H1 (cell line): ENCODE measurements around the gene PRKAR1B. TPM values are rescaled to one million over a fixed set of nuclear protein-coding genes. Genes with fewer than 3 reads are reported as not detected.
A peak's percentile ranks its signal among the peaks of the same experiment; 100 is the strongest.

Source experiments
- CTCF ChIA-PET: fragments of 300-600 bp; sonication (Branson Sonifier 250); formaldehyde crosslinking; loops from one replicate; lab custom pipeline; 2021; ENCODE audit not compliant: partially characterized antibody; lab: Charles Lee
- POLR2A ChIA-PET: fragments of 300-600 bp; sonication (Branson Sonifier 250); formaldehyde crosslinking; loops from one replicate; lab custom pipeline; 2021; ENCODE audit warnings: inconsistent platforms; ENCODE audit not compliant: partially characterized antibody; lab: Charles Lee
- DNase-seq, 2 experiments: peaks; one replicate each; pipeline versions ENCODE4 v3.0.0 to v3.0.0-alpha.2; 2010 to 2022; ENCODE audit warnings: low spot score in 2 of 2, low read depth in 1 of 2, mixed read lengths in 1 of 2
- FAIRE-seq: peaks from 2 replicates; lab custom pipeline; 2011; peaks lifted over from hg19 to GRCh38; lab: Jason Lieb, UNC
- H2AFZ ChIP-seq: 2 replicates; pipeline ENCODE4 v1.8.1; 2012; ENCODE audit warnings: low read length, inconsistent platforms
- H2AK5ac ChIP-seq: 2 replicates; pipeline ENCODE4 v1.6.1; 2013; ENCODE audit warnings: low read depth, low read length
- H2BK120ac ChIP-seq: replicated peaks from 2 replicates; pipeline ENCODE3; 2013; ENCODE audit warnings: low read depth, low read length, inconsistent platforms
- H2BK12ac ChIP-seq: 2 replicates; pipeline ENCODE4 v1.6.1; 2013; ENCODE audit warnings: low read depth, low read length
- H2BK15ac ChIP-seq: 2 replicates; pipeline ENCODE4 v1.6.1; 2013; ENCODE audit warnings: low read length
- H2BK20ac ChIP-seq: 2 replicates; pipeline ENCODE4 v1.6.1; 2013; ENCODE audit warnings: low read length
- H2BK5ac ChIP-seq: 2 replicates; pipeline ENCODE4 v1.6.1; 2013; ENCODE audit warnings: low read depth, low read length
- H3K14ac ChIP-seq: 2 replicates; pipeline ENCODE4 v1.6.1; 2013; ENCODE audit warnings: inconsistent platforms; ENCODE audit not compliant: insufficient read length
- H3K18ac ChIP-seq: 2 replicates; pipeline ENCODE4 v1.6.1; 2013; ENCODE audit warnings: low read length; ENCODE audit errors: extremely low read depth
- H3K23ac ChIP-seq: 2 replicates; pipeline ENCODE4 v1.6.1; 2013; ENCODE audit warnings: inconsistent platforms; ENCODE audit not compliant: insufficient read length
- H3K23me2 ChIP-seq: 2 replicates; pipeline ENCODE4 v1.6.1; 2013; ENCODE audit warnings: low read depth, low read length
- H3K27ac ChIP-seq: 2 replicates; pipeline ENCODE4 v1.6.1; 2011; ENCODE audit warnings: low read depth, low read length, inconsistent platforms
- H3K27me3 ChIP-seq, 4 experiments: replicated peaks in 1 of 4; 1 replicate in 1 of 4; 2 replicates in 3 of 4; pipeline versions ENCODE4 v1.6.1 to v1.8.1; 2011 to 2013; ENCODE audit warnings: low read length in 3 of 4, mild to moderate bottlenecking in 3 of 4, inconsistent platforms in 2 of 4, mixed read lengths in 2 of 4, moderate library complexity in 1 of 4; ENCODE audit not compliant: control insufficient read depth in 3 of 4, insufficient read depth in 3 of 4; ENCODE audit errors: extremely low read depth in 1 of 4
- H3K36me3 ChIP-seq, 4 experiments: 2 replicates each; pipeline versions ENCODE4 v1.6.1 to v1.8.1; 2011 to 2013; ENCODE audit warnings: mild to moderate bottlenecking in 4 of 4, low read length in 3 of 4, moderate library complexity in 2 of 4, control low read depth in 1 of 4, inconsistent platforms in 1 of 4; ENCODE audit not compliant: insufficient read depth in 4 of 4, control insufficient read depth in 2 of 4
- H3K4ac ChIP-seq: replicated peaks from 2 replicates; pipeline ENCODE3; 2013; ENCODE audit warnings: low read length, low read depth, mixed read lengths, inconsistent platforms; ENCODE audit not compliant: insufficient read length
- H3K4me1 ChIP-seq, 4 experiments: replicated peaks in 1 of 4; 1 replicate in 1 of 4; 2 replicates in 3 of 4; pipeline versions ENCODE4 v1.6.1 to v1.8.1; 2011 to 2013; ENCODE audit warnings: low read length in 3 of 4, inconsistent platforms in 2 of 4, mixed read lengths in 1 of 4; ENCODE audit not compliant: insufficient read depth in 4 of 4, control insufficient read depth in 3 of 4
- H3K4me2 ChIP-seq, 2 experiments: 2 replicates each; pipeline versions ENCODE4 v1.6.1 to v1.8.1; 2011 to 2013; ENCODE audit warnings: low read depth in 2 of 2, low read length in 2 of 2, control low read depth in 1 of 2, inconsistent platforms in 1 of 2, mild to moderate bottlenecking in 1 of 2; ENCODE audit not compliant: insufficient read depth in 1 of 2
- H3K4me3 ChIP-seq, 4 experiments: fragments of 200-600, 300-600 bp in 1 of 4; sonication (generic), shearing (Covaris generic), sonication (Bioruptor Twin) in 1 of 4; 2 replicates each; pipeline versions ENCODE4 v1.5.1 to v1.8.1; 2011 to 2016; ENCODE audit warnings: low read length in 4 of 4, low read depth in 3 of 4, control low read depth in 2 of 4, inconsistent platforms in 2 of 4, mild to moderate bottlenecking in 2 of 4, mixed read lengths in 1 of 4, moderate library complexity in 1 of 4; ENCODE audit not compliant: insufficient read depth in 2 of 4; ENCODE audit errors: extremely low read depth in 1 of 4
- H3K56ac ChIP-seq: replicated peaks from 2 replicates; pipeline ENCODE3; 2013; ENCODE audit warnings: low read depth, mild to moderate bottlenecking, mixed read lengths, low read length, inconsistent platforms; ENCODE audit not compliant: insufficient read length
- H3K79me1 ChIP-seq: 2 replicates; pipeline ENCODE4 v1.6.1; 2013; ENCODE audit warnings: low read depth, low read length, control low read depth
- H3K79me2 ChIP-seq, 2 experiments: 2 replicates each; pipeline versions ENCODE4 v1.6.1 to v1.8.1; 2012 to 2013; ENCODE audit warnings: low read length in 2 of 2, mild to moderate bottlenecking in 2 of 2, inconsistent platforms in 1 of 2; ENCODE audit not compliant: insufficient read depth in 2 of 2, control insufficient read depth in 1 of 2
- H3K9ac ChIP-seq, 4 experiments: replicated peaks in 1 of 4; 1 replicate in 1 of 4; 2 replicates in 3 of 4; pipeline versions ENCODE4 v1.6.1 to v1.8.1; 2011 to 2013; ENCODE audit warnings: low read depth in 3 of 4, low read length in 3 of 4, control low read depth in 2 of 4, mild to moderate bottlenecking in 2 of 4, moderate library complexity in 2 of 4, inconsistent platforms in 1 of 4; ENCODE audit errors: extremely low read depth in 1 of 4
- H3K9me3 ChIP-seq, 2 experiments: 2 replicates each; pipeline versions ENCODE4 v1.6.1 to v1.8.1; 2012 to 2013; ENCODE audit warnings: mild to moderate bottlenecking in 2 of 2, moderate library complexity in 2 of 2, control low read depth in 1 of 2, inconsistent platforms in 1 of 2, low read depth in 1 of 2, low read length in 1 of 2, mixed read lengths in 1 of 2; ENCODE audit not compliant: insufficient read depth in 2 of 2
- H4K20me1 ChIP-seq, 2 experiments: replicated peaks in 1 of 2; 2 replicates each; pipeline versions ENCODE3 to v1.8.1; 2011 to 2013; ENCODE audit warnings: inconsistent platforms in 2 of 2, low read length in 2 of 2, mild to moderate bottlenecking in 1 of 2; ENCODE audit not compliant: insufficient read depth in 2 of 2, control insufficient read depth in 1 of 2
- H4K5ac ChIP-seq: 2 replicates; pipeline ENCODE4 v1.6.1; 2013; ENCODE audit warnings: low read length, low read depth, mixed read lengths, inconsistent platforms; ENCODE audit not compliant: insufficient read length
- H4K8ac ChIP-seq: 2 replicates; pipeline ENCODE4 v1.8.0; 2013; ENCODE audit warnings: mild to moderate bottlenecking, moderate library complexity, low read length, inconsistent platforms; ENCODE audit not compliant: insufficient read depth; ENCODE audit errors: extremely low read depth
- H4K91ac ChIP-seq: replicated peaks from 2 replicates; pipeline ENCODE3; 2013; ENCODE audit warnings: low read length, mixed read lengths, inconsistent platforms; ENCODE audit not compliant: insufficient read length
- KDM5A ChIP-seq: fragments of 200-600 bp; IDR thresholded peaks from 2 replicates; pipeline ENCODE4 v1.7.1; 2012; ENCODE audit warnings: mild to moderate bottlenecking, low read length, inconsistent platforms, mixed read lengths
- POLR2AphosphoS5 ChIP-seq: IDR thresholded peaks from 2 replicates; pipeline ENCODE4 v1.6.1; 2011; ENCODE audit warnings: low read depth, low read length
- WGBS, 2 experiments: shearing (Covaris generic) in 1 of 2; methylation state at CpG; one replicate each; pipeline versions ENCODE4 v1.1.6 to v1.1.7; 2013 to 2015; ENCODE audit warnings: low lambda C conversion rate in 2 of 2, mixed read lengths in 2 of 2, inconsistent platforms in 1 of 2, low coverage in 1 of 2, missing lambda C conversion rate in 1 of 2; ENCODE audit not compliant: insufficient replicate concordance in 2 of 2, insufficient coverage in 1 of 2, insufficient read length in 1 of 2; ENCODE audit errors: extremely low coverage in 1 of 2, missing lambda C conversion rate in 1 of 2; 5-methylcytosine and 5-hydroxymethylcytosine counted together
- polyA plus RNA-seq, 7 experiments: library from polyadenylated mRNA; depleted of rRNA in 3 of 7; stranded (reverse) in 5 of 7; unstranded in 2 of 7; fragments of >200 nt in 5 of 7; fragments of 200-250 nt in 2 of 7; gene quantifications; 1 replicate in 5 of 7; 2 replicates in 1 of 7; 4 replicates in 1 of 7; pipeline versions ENCODE4 v1.2.1 to v1.2.3, GENCODE V29; 2011 to 2013; ENCODE audit warnings: missing spikeins in 2 of 7, mixed read lengths in 2 of 7
- total RNA-seq: library from RNA; stranded (reverse); fragmentation: NEBNext Ultra II Directional; extraction: Animal tissue kit (Norgen Biotek cat#: 25700); gene quantifications from 2 replicates; pipeline ENCODE4 v1.2.1, GENCODE V29; 2021

PRKAR1B gene
- total and polyA plus RNA-seq, 2 of the 8 experiments (the other 6 are each of a cell fraction or from before 2014, with no cell fraction given), result 12.3 to 55.7 TPM

- 0 out of 2 replicates have a peak overlapping the region, but pooled peaks have one; percentile 24 for H2AK5ac ChIP-seq
- no peak overlapping the region for H4K5ac ChIP-seq
- H2BK15ac ChIP-seq, result no peak overlapping the region
- H3K27ac ChIP-seq, result no peak overlapping the region; the same call in 1 of the 2 replicates
- no peak overlapping the region for H3K14ac ChIP-seq
- no peak overlapping the region for H3K4ac ChIP-seq
- H2AFZ ChIP-seq, result no peak overlapping the region
- peaks cover 0 to 3% of the 10 kb centered on the region in 2 experiments; a peak in 2 of 4 replicates for H3K9me3 ChIP-seq
- H3K18ac ChIP-seq, result no peak overlapping the region
- no peak overlapping the region for H3K4me2 ChIP-seq
- DNase-seq (no peak), FAIRE-seq (no peak)
- H2BK12ac ChIP-seq, result no peak overlapping the region
- H2BK120ac ChIP-seq, result no peak overlapping the region
- H4K91ac ChIP-seq, result no peak overlapping the region
- 88% methylated on average over 23 of the region's 40 CpGs; no CpG with 5 or more reads in 1 of the 2 experiments for WGBS, 2 experiments
- H3K56ac ChIP-seq, result no peak overlapping the region
- TF ChIP-seq POLR2AphosphoS5 (no peak), KDM5A (no peak)
- H3K23ac ChIP-seq, result no peak overlapping the region
- H3K36me3 ChIP-seq, result no peaks in the 10 kb centered on the region; a peak in 1 of 8 replicates
- H3K4me1 ChIP-seq, result peaks cover 0 to 19% (median 14%) of the 10 kb centered on the region in 4 experiments; a peak in 6 of 7 replicates
- H3K79me1 ChIP-seq, result no peaks in the 10 kb centered on the region
- peaks cover 8% of the 10 kb centered on the region; the same call in 1 of the 2 replicates for H3K23me2 ChIP-seq
- H3K9ac ChIP-seq, result no peak overlapping the region
- peaks cover 3 to 5% of the 10 kb centered on the region in 2 experiments for H4K20me1 ChIP-seq
- ChIA-PET POLR2A (no interaction called here), CTCF (no interaction called here)
- H2BK20ac ChIP-seq, result no peak overlapping the region
- H3K27me3 ChIP-seq, result no peaks in the 10 kb centered on the region
- no peaks in the 10 kb centered on the region; a peak in 1 of 4 replicates for H3K79me2 ChIP-seq
- H3K4me3 ChIP-seq, result no peak overlapping the region
- no peak overlapping the region for H2BK5ac ChIP-seq
- H4K8ac ChIP-seq, result no peak overlapping the region; the same call in 1 of the 2 replicates
Measured at GRCh38 chr7:569996-570800, 156.9 kb downstream of the PRKAR1B start.
